GM23248 (cell line): ENCODE measurements around the gene GLRX. TPM values are rescaled to one million over a fixed set of nuclear protein-coding genes. Genes with fewer than 3 reads are reported as not detected.

ENCODE experiments used
- DNase-seq: peaks from one replicate; pipeline ENCODE4 v3.0.0-alpha.2; 2015
- H2AFZ ChIP-seq: fragments of 200-600 bp; sonication (generic); 2 replicates; pipeline ENCODE4 v1.6.1; 2016; ENCODE audit warnings: antibody characterized with exemption
- H3F3A ChIP-seq: fragments of 200-600 bp; sonication (generic); 2 replicates; pipeline ENCODE4 v1.6.1; 2016; ENCODE audit warnings: mild to moderate bottlenecking, antibody characterized with exemption, mixed run types; ENCODE audit not compliant: insufficient read depth
- H3K27ac ChIP-seq: fragments of 200-600 bp; sonication (generic); 2 replicates; pipeline ENCODE4 v1.5.1; 2016; ENCODE audit warnings: mild to moderate bottlenecking
- H3K27me3 ChIP-seq: fragments of 200-600 bp; sonication (generic); replicated peaks from 2 replicates; pipeline ENCODE4 v1.6.1; 2016; ENCODE audit warnings: mild to moderate bottlenecking; ENCODE audit not compliant: insufficient read depth
- H3K36me3 ChIP-seq: fragments of 200-600 bp; sonication (generic); 2 replicates; pipeline ENCODE4 v1.6.1; 2016; ENCODE audit warnings: low read depth, mild to moderate bottlenecking
- H3K4me1 ChIP-seq: fragments of 200-600 bp; sonication (generic); 2 replicates; pipeline ENCODE4 v1.6.1; 2016; ENCODE audit warnings: mild to moderate bottlenecking; ENCODE audit not compliant: insufficient read depth
- H3K4me2 ChIP-seq: fragments of 200-600 bp; sonication (generic); one replicate; pipeline ENCODE4 v1.6.1; 2016; ENCODE audit warnings: mild to moderate bottlenecking; ENCODE audit not compliant: unreplicated experiment
- H3K4me3 ChIP-seq: fragments of 200-600 bp; sonication (generic); 2 replicates; pipeline ENCODE4 v1.5.1; 2016; ENCODE audit warnings: mild to moderate bottlenecking
- H3K79me2 ChIP-seq: fragments of 200-600 bp; sonication (generic); 2 replicates; pipeline ENCODE4 v1.6.1; 2016; ENCODE audit warnings: mild to moderate bottlenecking; ENCODE audit not compliant: insufficient read depth
- H3K9ac ChIP-seq: fragments of 200-600 bp; sonication (generic); 2 replicates; pipeline ENCODE4 v1.6.1; 2016; ENCODE audit warnings: mild to moderate bottlenecking
- H3K9me2 ChIP-seq: fragments of 200-600 bp; sonication (generic); 2 replicates; pipeline ENCODE4 v1.6.1; 2016; ENCODE audit warnings: mixed run types, mild to moderate bottlenecking, moderate library complexity; ENCODE audit not compliant: insufficient read depth
- H3K9me3 ChIP-seq: fragments of 200-600 bp; sonication (generic); one replicate; pipeline ENCODE4 v1.6.1; 2017; ENCODE audit warnings: low read depth
- H4K20me1 ChIP-seq: fragments of 200-600 bp; sonication (generic); 2 replicates; pipeline ENCODE4 v1.6.0; 2016; ENCODE audit not compliant: insufficient read depth
- EZH2 ChIP-seq: fragments of 200-600 bp; sonication (generic); IDR thresholded peaks from 2 replicates; pipeline ENCODE4 v1.6.1; 2018; ENCODE audit warnings: antibody characterized with exemption, mild to moderate bottlenecking; ENCODE audit not compliant: insufficient read depth, poor library complexity, severe bottlenecking
- EZH2phosphoT487 ChIP-seq: fragments of 200-600 bp; sonication (generic); IDR thresholded peaks from 2 replicates; pipeline ENCODE4 v1.6.1; 2018; ENCODE audit warnings: antibody characterized with exemption, moderate library complexity, mild to moderate bottlenecking, low read depth; ENCODE audit not compliant: insufficient read depth
- WGBS, 2 experiments: methylation state at CpG; one replicate each; pipeline ENCODE4 v1.1.6; 2015 to 2017; ENCODE audit warnings: low lambda C conversion rate in 2 of 2, low coverage in 1 of 2; ENCODE audit errors: missing lambda C conversion rate in 2 of 2; 5-methylcytosine and 5-hydroxymethylcytosine counted together
- in situ Hi-C: fragments of 300-500 bp; cut with MboI; formaldehyde crosslinking; loops from 2 replicates; pipeline ENCODE4 v1.15.0; 2020
- polyA plus RNA-seq: library from polyadenylated mRNA; unstranded; fragments of >200 nt; fragmentation: Nextera tagmentation; extraction: Ambion mirVana; gene quantifications from 2 replicates; pipeline ENCODE4 v1.2.1, GENCODE V29; 2016
- total RNA-seq: library from RNA; depleted of rRNA; stranded (reverse); fragments of >200 nt; shearing (Covaris generic); gene quantifications from 2 replicates; pipeline ENCODE4 v1.2.3, GENCODE V29; 2014

The GLRX gene
- total and polyA plus RNA-seq, 2 experiments from 2014 or later = 144 to 316 TPM

GRCh38 chr5:95797301-95797700 is 25.2 kb downstream of the GLRX start:
- Histone ChIP-seq H3K4me2 (no peak overlapping the region), H2AFZ (no peak overlapping the region), H3K27ac (no peak overlapping the region), H3F3A (peaks cover 19% of the 10 kb centered on the region; the same call in 1 of the 2 replicates), H3K9ac (no peak overlapping the region), H3K79me2 (no peaks in the 10 kb centered on the region), H3K9me2 (no peaks in the 10 kb centered on the region), H3K9me3 (no peaks in the 10 kb centered on the region), H3K4me3 (no peak overlapping the region), H3K36me3 (peaks cover 30% of the 10 kb centered on the region), H3K27me3 (no peaks in the 10 kb centered on the region), H3K4me1 (peaks cover 12% of the 10 kb centered on the region), H4K20me1 (no peaks in the 10 kb centered on the region)
- in situ Hi-C loops = no loop called here
- 83 to 88% methylated on average over 3 of the region's 3 CpGs for WGBS, 2 experiments
- no peak for TF ChIP-seq EZH2
- TF ChIP-seq EZH2phosphoT487 = no peak
- DNase-seq = no peak

- Histone ChIP-seq H3K79me2 (peaks cover 10% of the 10 kb centered on the region), H3K4me2 (no peak overlapping the region), H3K4me1 (peaks cover 12% of the 10 kb centered on the region), H3K27ac (peak overlapping the region; percentile 57), H4K20me1 (no peaks in the 10 kb centered on the region), H3K9ac (no peak overlapping the region), H3K36me3 (peaks cover 54% of the 10 kb centered on the region), H3K9me3 (no peaks in the 10 kb centered on the region), H2AFZ (no peak overlapping the region), H3K9me2 (no peaks in the 10 kb centered on the region), H3K27me3 (no peaks in the 10 kb centered on the region), H3K4me3 (no peak overlapping the region), H3F3A (peaks cover 13% of the 10 kb centered on the region; the same call in 1 of the 2 replicates)
- 64 to 65% methylated on average over 3 of the region's 3 CpGs for WGBS, 2 experiments
- in situ Hi-C loops = no loop called here
- DNase-seq = peak; percentile 57
- TF ChIP-seq EZH2 (no peak), EZH2phosphoT487 (no peak)
Measured at GRCh38 chr5:95794070-95794516, 28.4 kb downstream of the GLRX start.

GRCh38 chr5:95791751-95792150 is 30.8 kb downstream of the GLRX start:
- Histone ChIP-seq H3K27me3 (no peaks in the 10 kb centered on the region), H3F3A (peaks cover 29% of the 10 kb centered on the region), H2AFZ (no peak overlapping the region), H3K9ac (no peak overlapping the region), H4K20me1 (no peaks in the 10 kb centered on the region), H3K79me2 (peaks cover 21% of the 10 kb centered on the region), H3K4me1 (peaks cover 28% of the 10 kb centered on the region), H3K9me3 (no peaks in the 10 kb centered on the region), H3K36me3 (peaks cover 67% of the 10 kb centered on the region), H3K27ac (no peak overlapping the region), H3K9me2 (no peaks in the 10 kb centered on the region), H3K4me2 (no peak overlapping the region), H3K4me3 (no peak overlapping the region)
- WGBS, 2 experiments = 96% methylated on average over 6 of the region's 6 CpGs
- in situ Hi-C loops = no loop called here
- TF ChIP-seq EZH2phosphoT487 (no peak), EZH2 (no peak)
- no peak for DNase-seq

- no peak overlapping the region for H3K4me2 ChIP-seq
- in situ Hi-C loops = no loop called here
- no peak overlapping the region for H2AFZ ChIP-seq
- peaks cover 56% of the 10 kb centered on the region for H3K36me3 ChIP-seq
- no peaks in the 10 kb centered on the region for H3K9me3 ChIP-seq
- H3K4me1 ChIP-seq = peaks cover 44% of the 10 kb centered on the region
- H3K4me3 ChIP-seq = no peak overlapping the region
- peaks cover 45% of the 10 kb centered on the region for H3F3A ChIP-seq
- no peak overlapping the region for H3K9ac ChIP-seq
- no peaks in the 10 kb centered on the region for H4K20me1 ChIP-seq
- DNase-seq = no peak
- TF ChIP-seq EZH2 (no peak), EZH2phosphoT487 (no peak)
- 0 out of 2 replicates have a peak overlapping the region, but pooled peaks have one; percentile 12 for H3K27ac ChIP-seq
- no peaks in the 10 kb centered on the region for H3K27me3 ChIP-seq
- peaks cover 21% of the 10 kb centered on the region for H3K79me2 ChIP-seq
- 84 to 87% methylated on average over 8 of the region's 8 CpGs for WGBS, 2 experiments
- H3K9me2 ChIP-seq = no peaks in the 10 kb centered on the region
Measured at GRCh38 chr5:95788493-95788892, 34.0 kb downstream of the GLRX start.
